CD4-positive, alpha-beta T cell treated with Interleukin-2 at 100 ng/mL for 4 hours (primary cell): ENCODE data around the gene BTBD7.
"Not testable (repeated sequence)": the region's sequence is repeated elsewhere in the genome, so short reads cannot be mapped to it uniquely, and the experiment has no call there.

Source experiments
- DNase-seq: peaks from one replicate; pipeline ENCODE4 v3.0.0-alpha.2; 2020; ENCODE audit warnings: low spot score

BTBD7 gene, protein sequence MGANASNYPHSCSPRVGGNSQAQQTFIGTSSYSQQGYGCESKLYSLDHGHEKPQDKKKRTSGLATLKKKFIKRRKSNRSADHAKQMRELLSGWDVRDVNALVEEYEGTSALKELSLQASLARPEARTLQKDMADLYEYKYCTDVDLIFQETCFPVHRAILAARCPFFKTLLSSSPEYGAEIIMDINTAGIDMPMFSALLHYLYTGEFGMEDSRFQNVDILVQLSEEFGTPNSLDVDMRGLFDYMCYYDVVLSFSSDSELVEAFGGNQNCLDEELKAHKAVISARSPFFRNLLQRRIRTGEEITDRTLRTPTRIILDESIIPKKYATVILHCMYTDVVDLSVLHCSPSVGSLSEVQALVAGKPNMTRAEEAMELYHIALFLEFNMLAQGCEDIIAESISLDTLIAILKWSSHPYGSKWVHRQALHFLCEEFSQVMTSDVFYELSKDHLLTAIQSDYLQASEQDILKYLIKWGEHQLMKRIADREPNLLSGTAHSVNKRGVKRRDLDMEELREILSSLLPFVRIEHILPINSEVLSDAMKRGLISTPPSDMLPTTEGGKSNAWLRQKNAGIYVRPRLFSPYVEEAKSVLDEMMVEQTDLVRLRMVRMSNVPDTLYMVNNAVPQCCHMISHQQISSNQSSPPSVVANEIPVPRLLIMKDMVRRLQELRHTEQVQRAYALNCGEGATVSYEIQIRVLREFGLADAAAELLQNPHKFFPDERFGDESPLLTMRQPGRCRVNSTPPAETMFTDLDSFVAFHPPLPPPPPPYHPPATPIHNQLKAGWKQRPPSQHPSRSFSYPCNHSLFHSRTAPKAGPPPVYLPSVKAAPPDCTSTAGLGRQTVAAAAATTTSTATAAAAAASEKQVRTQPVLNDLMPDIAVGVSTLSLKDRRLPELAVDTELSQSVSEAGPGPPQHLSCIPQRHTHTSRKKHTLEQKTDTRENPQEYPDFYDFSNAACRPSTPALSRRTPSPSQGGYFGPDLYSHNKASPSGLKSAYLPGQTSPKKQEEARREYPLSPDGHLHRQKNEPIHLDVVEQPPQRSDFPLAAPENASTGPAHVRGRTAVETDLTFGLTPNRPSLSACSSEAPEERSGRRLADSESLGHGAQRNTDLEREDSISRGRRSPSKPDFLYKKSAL

GRCh38 chr14:93332853-93333630, at the start of gene BTBD7:
Gene BTBD7, minus strand, starts transcription at chr14:93333036. Its CDS starts 36,985 bp downstream, at chr14:93296051.
- peak; percentile 93 for DNase-seq

DNA sequence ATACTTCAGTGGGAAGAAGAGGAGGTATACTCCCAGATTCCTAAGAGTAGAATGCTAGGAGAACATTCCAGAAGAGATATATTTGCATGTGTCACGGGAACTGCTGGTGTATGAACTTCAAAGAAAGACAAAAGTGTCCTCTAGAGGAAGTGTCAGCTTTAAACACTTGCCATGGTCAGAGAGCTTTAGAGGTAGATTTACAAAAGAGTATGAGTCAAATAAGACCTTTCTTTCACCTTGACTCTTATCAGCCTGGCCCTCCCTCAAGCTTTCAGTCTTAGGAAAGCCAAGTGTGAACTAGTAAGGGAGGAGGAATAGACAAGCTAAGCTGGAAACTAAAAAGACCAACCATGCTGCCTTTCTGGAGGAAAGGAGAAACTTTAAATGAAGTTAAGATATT, 48.8 kb upstream of the BTBD7 start:
- no peak for DNase-seq

DNA sequence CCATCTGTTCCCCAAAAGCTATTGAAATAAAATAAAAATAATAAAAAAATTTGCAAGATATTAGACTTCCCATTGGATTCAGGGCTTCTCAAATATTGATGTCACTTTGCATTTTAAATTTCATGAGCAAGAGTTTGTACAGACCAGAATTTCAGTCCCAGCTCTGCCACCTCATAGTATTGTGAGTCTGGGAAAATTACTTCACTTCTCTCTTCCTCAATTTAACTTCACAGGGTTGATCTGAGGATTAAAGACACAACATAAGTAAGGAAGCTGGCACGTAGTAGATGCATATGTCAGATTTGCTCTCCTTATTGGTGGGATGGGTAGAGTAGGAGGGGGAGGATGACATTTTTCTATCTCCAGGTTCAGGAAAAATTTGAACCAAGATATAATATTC, 47.0 kb upstream of the BTBD7 start:
- DNase-seq, result no peak

DNA sequence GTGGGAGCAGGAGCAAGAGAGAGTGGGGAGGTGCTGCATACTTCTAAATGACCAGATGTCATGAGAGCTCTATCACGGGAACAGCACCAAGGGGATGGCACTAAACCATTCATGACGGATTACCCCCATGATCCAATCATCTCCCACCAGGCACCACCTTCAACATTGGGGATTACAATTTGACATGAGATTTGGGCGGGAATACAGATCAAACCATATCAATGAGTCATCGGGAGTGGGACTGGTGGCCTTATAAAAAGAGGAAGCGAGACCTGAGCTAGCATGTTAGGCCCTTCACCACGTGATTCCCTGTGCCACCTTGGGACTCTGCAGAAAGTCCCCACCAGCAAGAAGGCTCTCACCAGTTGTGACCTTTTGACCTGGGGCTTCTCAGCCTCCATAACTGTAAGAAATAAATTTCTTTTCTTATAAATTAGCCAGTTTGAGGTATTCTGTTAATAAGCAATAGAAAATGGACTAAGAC, 42.9 kb upstream of the BTBD7 start:
- no peak for DNase-seq

GRCh38 chr14:93369713-93370266, 37.0 kb upstream of the BTBD7 start:
- peak; percentile 3 for DNase-seq

- no peak for DNase-seq
Observed at GRCh38 chr14:93368996-93369712, 36.3 kb upstream of the BTBD7 start.

- not testable (repeated sequence) for DNase-seq
Observed at GRCh38 chr14:93354873-93355272, 22.0 kb upstream of the BTBD7 start.

DNA sequence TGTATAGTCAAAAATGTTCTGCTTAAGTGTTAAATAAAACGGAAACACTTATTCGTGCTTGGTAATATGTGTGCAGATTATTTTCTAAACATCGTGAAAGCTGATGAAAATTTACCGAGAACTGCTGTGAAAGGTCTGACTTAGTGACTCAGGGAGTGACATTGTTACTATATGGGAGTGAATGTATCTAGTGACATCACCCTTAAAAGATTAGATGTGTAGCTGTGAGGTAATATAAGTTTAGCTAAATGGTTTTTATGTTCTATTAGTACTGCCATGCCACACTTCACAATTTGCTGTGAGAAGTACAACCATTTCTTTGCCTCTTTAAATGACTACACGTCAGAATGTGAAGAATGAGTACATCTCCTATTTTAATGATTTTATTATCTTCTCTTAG, 15.5 kb upstream of the BTBD7 start:
- no peak for DNase-seq

DNA sequence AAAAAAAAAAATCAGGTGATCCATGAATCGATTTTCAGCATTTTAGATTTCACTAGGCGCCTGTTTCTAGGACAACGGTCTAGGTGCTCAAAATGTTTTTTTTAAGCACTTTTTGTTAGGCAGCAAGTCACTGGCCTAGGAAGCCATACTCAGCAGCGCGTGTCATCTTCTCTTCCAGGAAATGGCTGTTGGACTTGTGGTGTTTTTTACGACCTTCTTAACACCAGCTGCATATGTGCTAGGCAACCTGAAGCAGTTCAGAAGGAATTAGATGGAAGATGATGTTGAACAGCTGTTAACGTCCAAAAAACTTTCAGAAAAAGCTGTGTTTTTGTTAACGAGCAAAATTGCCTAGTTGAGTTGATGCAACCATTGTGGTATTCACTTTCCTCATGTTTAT, 15.0 kb upstream of the BTBD7 start:
- no peak for DNase-seq

- no peak for DNase-seq
Observed at GRCh38 chr14:93346926-93347721, 14.3 kb upstream of the BTBD7 start, which contains the start of gene COX8C. Gene COX8C, plus strand, starts transcription at chr14:93347182. Its CDS starts 87 bp downstream, at chr14:93347269.

DNA sequence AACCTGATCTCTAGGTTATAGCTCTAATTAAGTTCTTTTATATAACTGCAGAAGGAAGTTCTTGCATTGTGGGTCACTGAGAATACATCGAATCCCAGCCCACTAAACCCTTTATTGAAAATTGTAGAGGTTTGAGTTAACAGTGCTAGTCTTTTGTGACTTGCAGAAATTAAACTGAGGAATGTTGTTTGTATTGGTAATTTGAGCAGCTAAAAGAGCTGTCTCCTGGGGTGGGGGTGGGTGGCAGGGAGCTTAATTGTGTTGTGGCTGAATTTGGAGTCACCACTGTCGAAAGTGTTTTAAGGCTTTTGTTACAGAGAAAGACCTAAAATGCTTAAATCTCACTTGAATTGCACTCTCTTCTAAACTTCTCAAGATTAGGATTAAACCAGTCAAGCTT, 11.0 kb upstream of the BTBD7 start:
- DNase-seq, result no peak

- DNase-seq, result no peak
Observed at GRCh38 chr14:93343266-93343665, 10.4 kb upstream of the BTBD7 start.

GRCh38 chr14:93337884-93338283, 5.0 kb upstream of the BTBD7 start:
- DNase-seq, result no peak

- no peak for DNase-seq
Observed at GRCh38 chr14:93337143-93337753, 4.4 kb upstream of the BTBD7 start.

DNA sequence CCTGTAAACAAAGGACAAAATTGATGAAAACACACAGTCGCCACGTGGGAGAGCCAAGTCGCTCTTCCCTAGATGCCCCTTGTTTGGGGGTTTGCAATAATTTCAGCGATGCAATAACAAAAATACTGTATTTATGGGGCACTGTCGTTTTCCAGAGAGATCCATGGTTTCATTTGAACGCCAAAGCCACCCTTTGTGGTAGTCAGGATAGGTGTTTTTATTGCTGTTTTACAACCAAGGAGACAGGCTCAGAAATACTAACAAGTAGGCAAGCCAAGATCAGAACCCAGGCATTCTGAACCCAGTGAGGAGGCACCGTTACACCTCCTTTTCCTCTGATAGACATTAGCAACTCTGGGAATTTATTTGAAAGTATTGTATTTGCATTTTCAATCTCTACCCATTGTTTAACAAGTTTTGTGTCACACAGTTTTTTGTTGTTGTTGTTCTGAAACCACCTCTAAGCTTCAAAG, 831 bp upstream of the BTBD7 start:
- no peak for DNase-seq

DNA sequence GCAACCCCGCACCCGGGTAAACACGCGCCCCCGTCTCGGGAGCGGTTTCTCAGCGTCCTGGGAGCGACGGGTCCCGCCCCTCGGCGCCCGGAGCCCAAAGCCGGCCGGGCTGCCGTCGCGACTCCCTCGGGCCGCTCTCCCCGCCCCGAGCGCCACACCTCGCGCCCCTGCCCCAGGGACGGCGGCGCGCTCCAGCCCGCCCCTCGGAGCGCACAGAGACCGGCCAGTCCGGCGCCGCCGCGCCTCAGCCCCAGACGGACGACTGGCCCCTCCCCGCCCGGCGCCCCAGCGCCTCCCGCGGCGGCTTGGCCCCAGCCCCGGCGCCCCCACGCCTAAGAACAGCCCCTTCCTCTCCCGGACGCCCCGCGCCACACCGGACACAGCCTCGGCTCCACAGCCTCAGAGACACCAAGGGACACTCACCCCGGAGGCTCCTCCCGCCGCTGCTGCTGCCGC, 411 bp downstream of the BTBD7 start:
- no peak for DNase-seq

DNA sequence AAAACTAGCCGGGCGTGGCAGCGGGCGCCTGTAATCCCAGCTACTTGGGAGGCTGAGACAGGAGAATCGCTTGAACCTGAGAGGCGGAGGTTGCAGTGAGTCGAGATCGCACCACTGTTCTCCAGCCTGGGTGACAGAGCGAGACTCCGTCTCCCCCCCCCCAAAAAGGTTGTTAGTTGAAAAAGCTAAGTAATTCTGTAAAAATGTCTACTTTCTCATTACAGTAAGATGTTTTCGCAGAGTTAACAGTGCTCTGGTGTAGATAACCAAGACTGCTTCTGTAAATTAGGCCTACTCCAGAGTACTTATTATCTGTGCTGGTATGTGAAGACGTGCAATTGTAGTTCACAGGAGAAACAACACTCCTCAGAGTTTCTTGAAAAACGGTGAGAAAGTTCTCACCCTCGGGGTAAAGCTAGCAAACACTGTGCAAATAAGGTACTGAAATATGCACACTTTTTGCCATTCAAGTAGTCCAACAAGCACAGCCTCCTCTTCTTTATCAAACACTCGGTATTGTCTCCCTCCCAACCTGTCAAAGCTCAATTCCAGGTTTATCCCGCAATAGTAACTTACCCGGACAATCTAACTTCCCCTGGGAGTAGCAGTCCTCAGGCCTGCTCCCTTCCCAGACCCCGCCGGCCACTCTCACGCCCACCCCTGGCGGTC, 974 bp downstream of the BTBD7 start:
- no peak for DNase-seq

DNA sequence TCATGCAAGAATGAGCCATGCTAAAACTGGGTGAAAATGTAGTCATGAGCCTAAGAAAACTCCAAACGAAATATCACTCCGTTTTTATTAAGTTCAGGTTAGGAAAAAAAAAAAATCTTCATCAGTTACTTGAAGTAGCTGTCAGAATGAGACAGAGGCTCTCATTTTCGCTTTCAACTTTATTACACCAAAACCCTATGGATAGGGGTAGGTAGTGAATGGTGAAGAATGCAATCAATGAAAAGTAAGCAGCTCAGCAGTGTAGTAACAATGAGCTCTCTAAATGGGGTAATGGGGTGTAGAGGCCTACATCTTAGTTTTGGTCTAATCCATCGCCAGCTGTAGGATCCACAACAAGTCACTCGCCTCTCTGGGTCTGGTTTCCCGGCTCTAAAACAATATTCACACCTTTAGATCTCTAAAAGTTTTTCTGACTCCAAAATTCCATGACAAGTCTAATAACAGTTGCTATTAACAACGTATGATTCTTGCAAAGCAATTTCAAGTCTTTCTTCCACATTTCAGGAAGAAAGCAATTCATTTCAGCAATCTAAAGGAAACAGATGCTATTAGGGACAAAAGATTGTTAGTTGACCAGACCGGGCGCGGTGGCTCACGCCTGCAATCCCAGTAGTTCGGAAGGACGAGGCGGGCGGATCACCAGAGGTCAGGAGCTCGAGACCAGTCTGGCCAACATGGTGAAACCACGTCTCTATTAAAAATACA, 1.7 kb downstream of the BTBD7 start:
- no peak for DNase-seq
